ENCODE results near the gene FOXL2.
A peak's percentile ranks its signal among the peaks of the same experiment; 100 is the strongest.

DNA sequence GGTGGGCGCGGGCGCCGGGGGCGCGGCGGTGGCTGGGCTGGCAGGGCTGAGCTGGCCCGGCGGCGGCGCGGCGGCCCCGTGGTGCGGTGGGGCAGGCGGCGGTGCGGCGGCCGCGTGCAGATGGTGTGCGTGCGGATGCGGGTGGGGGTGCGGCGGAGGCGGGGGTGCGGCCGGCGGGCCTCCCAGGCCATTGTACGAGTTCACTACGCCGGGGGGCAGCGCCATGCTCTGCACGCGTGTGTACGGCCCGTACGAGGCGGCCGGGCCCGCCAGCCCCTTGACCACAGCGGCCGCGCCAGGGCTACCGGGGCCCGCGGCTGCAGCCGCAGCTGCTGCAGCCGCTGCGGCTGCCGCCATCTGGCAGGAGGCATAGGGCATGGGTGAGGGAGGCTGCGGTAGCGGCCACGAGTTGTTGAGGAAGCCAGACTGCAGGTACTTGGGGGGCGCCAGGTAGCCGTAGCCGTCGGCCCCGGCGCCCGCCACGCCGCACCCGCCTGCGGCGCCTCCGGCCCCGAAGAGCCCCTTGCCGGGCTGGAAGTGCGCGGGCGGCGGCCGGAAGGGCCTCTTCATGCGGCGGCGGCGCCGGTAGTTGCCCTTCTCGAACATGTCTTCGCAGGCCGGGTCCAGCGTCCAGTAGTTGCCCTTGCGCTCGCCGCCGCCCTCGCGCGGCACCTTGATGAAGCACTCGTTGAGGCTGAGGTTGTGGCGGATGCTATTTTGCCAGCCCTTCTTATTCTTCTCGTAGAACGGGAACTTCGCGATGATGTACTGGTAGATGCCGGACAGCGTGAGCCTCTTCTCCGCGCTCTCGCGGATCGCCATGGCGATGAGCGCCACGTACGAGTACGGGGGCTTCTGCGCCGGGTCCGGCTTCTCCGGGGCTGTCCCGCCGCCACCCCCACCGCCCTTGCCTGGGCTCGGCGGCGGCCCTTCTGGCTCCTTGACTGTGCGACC lies 951 bp downstream of the FOXL2 start:
- no peak for TF ChIP-seq TAF1 (IDR thresholded peaks at IDR 0.05; ENCODE audit: borderline replicate concordance, low read depth, low read length)
- peak; percentile 83; the same call in 1 of the 2 replicates for TF ChIP-seq EZH2phosphoT487 (IDR thresholded peaks at IDR 0.05; ENCODE audit: borderline replicate concordance, low read depth)
- no peak for TF ChIP-seq POLR2AphosphoS5 (IDR thresholded peaks at IDR 0.05; ENCODE audit: low read depth, low read length)
- TF ChIP-seq, protein P1, sequence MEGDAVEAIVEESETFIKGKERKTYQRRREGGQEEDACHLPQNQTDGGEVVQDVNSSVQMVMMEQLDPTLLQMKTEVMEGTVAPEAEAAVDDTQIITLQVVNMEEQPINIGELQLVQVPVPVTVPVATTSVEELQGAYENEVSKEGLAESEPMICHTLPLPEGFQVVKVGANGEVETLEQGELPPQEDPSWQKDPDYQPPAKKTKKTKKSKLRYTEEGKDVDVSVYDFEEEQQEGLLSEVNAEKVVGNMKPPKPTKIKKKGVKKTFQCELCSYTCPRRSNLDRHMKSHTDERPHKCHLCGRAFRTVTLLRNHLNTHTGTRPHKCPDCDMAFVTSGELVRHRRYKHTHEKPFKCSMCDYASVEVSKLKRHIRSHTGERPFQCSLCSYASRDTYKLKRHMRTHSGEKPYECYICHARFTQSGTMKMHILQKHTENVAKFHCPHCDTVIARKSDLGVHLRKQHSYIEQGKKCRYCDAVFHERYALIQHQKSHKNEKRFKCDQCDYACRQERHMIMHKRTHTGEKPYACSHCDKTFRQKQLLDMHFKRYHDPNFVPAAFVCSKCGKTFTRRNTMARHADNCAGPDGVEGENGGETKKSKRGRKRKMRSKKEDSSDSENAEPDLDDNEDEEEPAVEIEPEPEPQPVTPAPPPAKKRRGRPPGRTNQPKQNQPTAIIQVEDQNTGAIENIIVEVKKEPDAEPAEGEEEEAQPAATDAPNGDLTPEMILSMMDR (IDR thresholded peaks at IDR 0.05): no peak
- no peak for TF ChIP-seq REST (IDR thresholded peaks at IDR 0.05; ENCODE audit: low read depth, low read length)
- no peak for TF ChIP-seq TCF12 (IDR thresholded peaks at IDR 0.05)
- no peak for TF ChIP-seq EP300 (IDR thresholded peaks at IDR 0.05; ENCODE audit: borderline replicate concordance in 1 of 2, low read depth in 1 of 2, low read length in 1 of 2)
- TF ChIP-seq MXI1 (IDR thresholded peaks at IDR 0.05; ENCODE audit: low read depth, low read length): no peak
